ENCODE results near the gene EGLN1. TPM values are rescaled to one million over a fixed set of nuclear protein-coding genes. Genes with fewer than 3 reads are reported as not detected.
"Not testable (repeated sequence)": the region's sequence is repeated elsewhere in the genome, so short reads cannot be mapped to it uniquely, and the experiment has no call there.

The EGLN1 gene
- total RNA-seq, result 10 to 100 TPM; 13.8 to 18.5 TPM

GRCh38 chr1:231421971-231422797 lies at the start of gene EGLN1:
Gene EGLN1 (minus strand): TSS chr1:231422287. CDS start chr1:231421888, 399 bp downstream.
- Mint-ChIP-seq H3K36me3 (ENCODE audit: insufficient read depth in 2 of 2) (peaks cover 5 to 6% of the 10 kb centered on the region in 2 donors), H3K4me3 (peak within 1 kb of the TSS; percentile 87 to 95), H3K27me3 (ENCODE audit: low read depth) (peaks cover 7% of the 10 kb centered on the region), H3K4me1 (ENCODE audit: low read depth) (peaks cover 39% of the 10 kb centered on the region), H3K9me3 (no peaks in the 10 kb centered on the region), H3K27ac (peak within 1 kb of the TSS; percentile 82)
- DNase-seq (peak; percentile 84 to 86), ATAC-seq (replicated peaks in 1 of 2) (peak; percentile 86)

GRCh38 chr1:231471500-231471899 lies 49.4 kb upstream of the EGLN1 start:
- H3K27me3 Mint-ChIP-seq (ENCODE audit: low read depth), result peaks cover 37% of the 10 kb centered on the region
- H3K9me3 Mint-ChIP-seq; H3K4me1 Mint-ChIP-seq (ENCODE audit: low read depth); DNase-seq; H3K36me3 Mint-ChIP-seq (ENCODE audit: insufficient read depth in 2 of 2); H3K4me3 Mint-ChIP-seq; H3K27ac Mint-ChIP-seq: not testable (repeated sequence)
- peak in 1 of 2 donors; percentile 15 for ATAC-seq (replicated peaks in 1 of 2)

GRCh38 chr1:231471027-231471426 lies 48.9 kb upstream of the EGLN1 start:
- ATAC-seq (replicated peaks in 1 of 2); H3K27ac Mint-ChIP-seq; H3K36me3 Mint-ChIP-seq (ENCODE audit: insufficient read depth in 2 of 2); H3K9me3 Mint-ChIP-seq; H3K4me1 Mint-ChIP-seq (ENCODE audit: low read depth); DNase-seq; H3K4me3 Mint-ChIP-seq: not testable (repeated sequence)
- H3K27me3 Mint-ChIP-seq (ENCODE audit: low read depth), result peaks cover 37% of the 10 kb centered on the region

- no peak overlapping the region for H3K4me3 Mint-ChIP-seq
- peaks cover 44% of the 10 kb centered on the region for H3K27me3 Mint-ChIP-seq (ENCODE audit: low read depth)
- H3K4me1 Mint-ChIP-seq (ENCODE audit: low read depth), result peaks cover 16% of the 10 kb centered on the region
- peaks cover 2 to 13% of the 10 kb centered on the region in 2 donors for H3K36me3 Mint-ChIP-seq (ENCODE audit: insufficient read depth in 2 of 2)
- H3K27ac Mint-ChIP-seq, result no peak overlapping the region
- peaks cover 3 to 9% of the 10 kb centered on the region in 2 donors for H3K9me3 Mint-ChIP-seq
- ATAC-seq (replicated peaks in 1 of 2) (no peak), DNase-seq (no peak)
Observed at GRCh38 chr1:231467986-231468385, 45.9 kb upstream of the EGLN1 start.

- H3K4me1 Mint-ChIP-seq (ENCODE audit: low read depth), result peaks cover 23% of the 10 kb centered on the region
- peaks cover 6 to 7% of the 10 kb centered on the region in 2 donors for H3K9me3 Mint-ChIP-seq
- no peak overlapping the region for H3K4me3 Mint-ChIP-seq
- peaks cover 65% of the 10 kb centered on the region for H3K27me3 Mint-ChIP-seq (ENCODE audit: low read depth)
- ATAC-seq (replicated peaks in 1 of 2), result peak; percentile 79 to 82
- peaks cover 0 to 13% of the 10 kb centered on the region in 2 donors for H3K36me3 Mint-ChIP-seq (ENCODE audit: insufficient read depth in 2 of 2)
- H3K27ac Mint-ChIP-seq, result no peak overlapping the region
- DNase-seq, result no peak
Observed at GRCh38 chr1:231465051-231465450, 43.0 kb upstream of the EGLN1 start.

GRCh38 chr1:231463541-231463940 lies 41.5 kb upstream of the EGLN1 start:
- no peak overlapping the region for H3K4me3 Mint-ChIP-seq
- DNase-seq (no peak), ATAC-seq (replicated peaks in 1 of 2) (no peak)
- no peak overlapping the region for H3K27ac Mint-ChIP-seq
- H3K4me1 Mint-ChIP-seq (ENCODE audit: low read depth), result peaks cover 27% of the 10 kb centered on the region
- peaks cover 0 to 13% of the 10 kb centered on the region in 2 donors for H3K36me3 Mint-ChIP-seq (ENCODE audit: insufficient read depth in 2 of 2)
- peaks cover 7 to 9% of the 10 kb centered on the region in 2 donors for H3K9me3 Mint-ChIP-seq
- peaks cover 75% of the 10 kb centered on the region for H3K27me3 Mint-ChIP-seq (ENCODE audit: low read depth)

GRCh38 chr1:231460614-231461013 lies 38.5 kb upstream of the EGLN1 start:
- ATAC-seq (replicated peaks in 1 of 2) (peak; percentile 85 to 89), DNase-seq (peak; percentile 74)
- Mint-ChIP-seq H3K4me3 (peak overlapping the region in 1 of 2 donors; percentile 27), H3K27me3 (ENCODE audit: low read depth) (peaks cover 87% of the 10 kb centered on the region), H3K9me3 (peaks cover 7 to 12% of the 10 kb centered on the region in 2 donors), H3K36me3 (ENCODE audit: insufficient read depth in 2 of 2) (peaks cover 2 to 16% of the 10 kb centered on the region in 2 donors), H3K27ac (peak overlapping the region; percentile 91), H3K4me1 (ENCODE audit: low read depth) (peaks cover 27% of the 10 kb centered on the region)

- DNase-seq; H3K27ac Mint-ChIP-seq; H3K4me3 Mint-ChIP-seq; ATAC-seq (replicated peaks in 1 of 2): not testable (repeated sequence)
- Mint-ChIP-seq H3K4me1 (ENCODE audit: low read depth) (peaks cover 16% of the 10 kb centered on the region), H3K27me3 (ENCODE audit: low read depth) (peaks cover 85% of the 10 kb centered on the region), H3K36me3 (ENCODE audit: insufficient read depth in 2 of 2) (peaks cover 2 to 16% of the 10 kb centered on the region in 2 donors), H3K9me3 (peaks cover 7 to 12% of the 10 kb centered on the region in 2 donors)
Observed at GRCh38 chr1:231459438-231459837, 37.4 kb upstream of the EGLN1 start.

GRCh38 chr1:231457956-231458355 lies 35.9 kb upstream of the EGLN1 start:
- not testable (repeated sequence) for DNase-seq; H3K4me3 Mint-ChIP-seq; H3K27ac Mint-ChIP-seq; H3K9me3 Mint-ChIP-seq; ATAC-seq (replicated peaks in 1 of 2); H3K36me3 Mint-ChIP-seq (ENCODE audit: insufficient read depth in 2 of 2)
- Mint-ChIP-seq H3K4me1 (ENCODE audit: low read depth) (peaks cover 11% of the 10 kb centered on the region), H3K27me3 (ENCODE audit: low read depth) (peaks cover 72% of the 10 kb centered on the region)

- H3K36me3 Mint-ChIP-seq (ENCODE audit: insufficient read depth in 2 of 2); DNase-seq; H3K9me3 Mint-ChIP-seq; H3K4me1 Mint-ChIP-seq (ENCODE audit: low read depth); H3K27ac Mint-ChIP-seq; ATAC-seq (replicated peaks in 1 of 2); H3K4me3 Mint-ChIP-seq: not testable (repeated sequence)
- peaks cover 69% of the 10 kb centered on the region for H3K27me3 Mint-ChIP-seq (ENCODE audit: low read depth)
Observed at GRCh38 chr1:231454133-231454532, 32.0 kb upstream of the EGLN1 start.

- peaks cover 5 to 8% of the 10 kb centered on the region in 2 donors for H3K9me3 Mint-ChIP-seq
- H3K4me1 Mint-ChIP-seq (ENCODE audit: low read depth), result no peaks in the 10 kb centered on the region
- no peak for DNase-seq
- peaks cover 1 to 9% of the 10 kb centered on the region in 2 donors for H3K36me3 Mint-ChIP-seq (ENCODE audit: insufficient read depth in 2 of 2)
- no peak overlapping the region for H3K27ac Mint-ChIP-seq
- H3K4me3 Mint-ChIP-seq, result no peak overlapping the region
- no peak for ATAC-seq (replicated peaks in 1 of 2)
- H3K27me3 Mint-ChIP-seq (ENCODE audit: low read depth), result peaks cover 62% of the 10 kb centered on the region
Observed at GRCh38 chr1:231446138-231446537, 24.1 kb upstream of the EGLN1 start.

- H3K4me1 Mint-ChIP-seq (ENCODE audit: low read depth), result no peaks in the 10 kb centered on the region
- H3K9me3 Mint-ChIP-seq, result peaks cover 5% of the 10 kb centered on the region in 2 donors
- peaks cover 44% of the 10 kb centered on the region for H3K27me3 Mint-ChIP-seq (ENCODE audit: low read depth)
- ATAC-seq (replicated peaks in 1 of 2) (no peak), DNase-seq (no peak)
- no peak overlapping the region for H3K4me3 Mint-ChIP-seq
- peaks cover 1 to 9% of the 10 kb centered on the region in 2 donors for H3K36me3 Mint-ChIP-seq (ENCODE audit: insufficient read depth in 2 of 2)
- H3K27ac Mint-ChIP-seq, result no peak overlapping the region
Observed at GRCh38 chr1:231444059-231444458, 22.0 kb upstream of the EGLN1 start.

GRCh38 chr1:231443363-231443762 lies 21.3 kb upstream of the EGLN1 start:
- peaks cover 5% of the 10 kb centered on the region in 2 donors for H3K9me3 Mint-ChIP-seq
- no peak overlapping the region for H3K27ac Mint-ChIP-seq
- DNase-seq, result no peak
- ATAC-seq (replicated peaks in 1 of 2), result no peak
- H3K36me3 Mint-ChIP-seq (ENCODE audit: insufficient read depth in 2 of 2), result peaks cover 1 to 9% of the 10 kb centered on the region in 2 donors
- H3K27me3 Mint-ChIP-seq (ENCODE audit: low read depth), result peaks cover 44% of the 10 kb centered on the region
- H3K4me1 Mint-ChIP-seq (ENCODE audit: low read depth), result no peaks in the 10 kb centered on the region
- H3K4me3 Mint-ChIP-seq, result no peak overlapping the region

All from activated T-cell treated with anti-CD3 and anti-CD28 coated beads, Interleukin-2, amount 50 U/mL, for 72 hours (primary cell).